ENCODE results near the gene SLC2A4RG. TPM values are rescaled to one million over a fixed set of nuclear protein-coding genes. Genes with fewer than 3 reads are reported as not detected.

SLC2A4RG gene
- total RNA-seq, 1 donor from 2014 or later, result 50.2 TPM

- TF ChIP-seq, protein P1, sequence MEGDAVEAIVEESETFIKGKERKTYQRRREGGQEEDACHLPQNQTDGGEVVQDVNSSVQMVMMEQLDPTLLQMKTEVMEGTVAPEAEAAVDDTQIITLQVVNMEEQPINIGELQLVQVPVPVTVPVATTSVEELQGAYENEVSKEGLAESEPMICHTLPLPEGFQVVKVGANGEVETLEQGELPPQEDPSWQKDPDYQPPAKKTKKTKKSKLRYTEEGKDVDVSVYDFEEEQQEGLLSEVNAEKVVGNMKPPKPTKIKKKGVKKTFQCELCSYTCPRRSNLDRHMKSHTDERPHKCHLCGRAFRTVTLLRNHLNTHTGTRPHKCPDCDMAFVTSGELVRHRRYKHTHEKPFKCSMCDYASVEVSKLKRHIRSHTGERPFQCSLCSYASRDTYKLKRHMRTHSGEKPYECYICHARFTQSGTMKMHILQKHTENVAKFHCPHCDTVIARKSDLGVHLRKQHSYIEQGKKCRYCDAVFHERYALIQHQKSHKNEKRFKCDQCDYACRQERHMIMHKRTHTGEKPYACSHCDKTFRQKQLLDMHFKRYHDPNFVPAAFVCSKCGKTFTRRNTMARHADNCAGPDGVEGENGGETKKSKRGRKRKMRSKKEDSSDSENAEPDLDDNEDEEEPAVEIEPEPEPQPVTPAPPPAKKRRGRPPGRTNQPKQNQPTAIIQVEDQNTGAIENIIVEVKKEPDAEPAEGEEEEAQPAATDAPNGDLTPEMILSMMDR (IDR thresholded peaks at IDR 0.05; ENCODE audit: insufficient read depth, low read length, poor library complexity, severe bottlenecking), result no peak
- no peak for DNase-seq (ENCODE audit: low read depth)
- H3K36me3 ChIP-seq (ENCODE audit: control insufficient read depth, insufficient read depth, low read length), result no peaks in the 10 kb centered on the region
- H3K27me3 ChIP-seq (ENCODE audit: control insufficient read depth, insufficient read depth, low read length), result no peaks in the 10 kb centered on the region
- no peak overlapping the region for H3K4me3 ChIP-seq (ENCODE audit: low read depth, low read length)
These were observed 26.3 kb downstream of the SLC2A4RG start for GRCh38 chr20:63765902-63766301.

GRCh38 chr20:63766695-63767426 is 27.3 kb downstream of the SLC2A4RG start:
- Histone ChIP-seq H3K36me3 (ENCODE audit: control insufficient read depth, insufficient read depth, low read length) (no peaks in the 10 kb centered on the region), H3K4me3 (ENCODE audit: low read depth, low read length) (no peak overlapping the region)
- DNase-seq (ENCODE audit: low read depth), result no peak

GRCh38 chr20:63767456-63767855 is 27.9 kb downstream of the SLC2A4RG start:
- H3K36me3 ChIP-seq (ENCODE audit: control insufficient read depth, insufficient read depth, low read length), result no peaks in the 10 kb centered on the region
- H3K4me3 ChIP-seq (ENCODE audit: low read depth, low read length), result no peak overlapping the region
- DNase-seq (ENCODE audit: low read depth), result no peak
- H3K27me3 ChIP-seq (ENCODE audit: control insufficient read depth, insufficient read depth, low read length), result no peaks in the 10 kb centered on the region
- TF ChIP-seq, protein P1 (IDR thresholded peaks at IDR 0.05; ENCODE audit: insufficient read depth, low read length, poor library complexity, severe bottlenecking), result no peak

More at GRCh38 chr20:63766695-63767426, 27.3 kb downstream of the SLC2A4RG start:
- H3K27me3 ChIP-seq (ENCODE audit: control insufficient read depth, insufficient read depth, low read length), result no peaks in the 10 kb centered on the region
- TF ChIP-seq, protein P1 (IDR thresholded peaks at IDR 0.05; ENCODE audit: insufficient read depth, low read length, poor library complexity, severe bottlenecking), result no peak

DNA sequence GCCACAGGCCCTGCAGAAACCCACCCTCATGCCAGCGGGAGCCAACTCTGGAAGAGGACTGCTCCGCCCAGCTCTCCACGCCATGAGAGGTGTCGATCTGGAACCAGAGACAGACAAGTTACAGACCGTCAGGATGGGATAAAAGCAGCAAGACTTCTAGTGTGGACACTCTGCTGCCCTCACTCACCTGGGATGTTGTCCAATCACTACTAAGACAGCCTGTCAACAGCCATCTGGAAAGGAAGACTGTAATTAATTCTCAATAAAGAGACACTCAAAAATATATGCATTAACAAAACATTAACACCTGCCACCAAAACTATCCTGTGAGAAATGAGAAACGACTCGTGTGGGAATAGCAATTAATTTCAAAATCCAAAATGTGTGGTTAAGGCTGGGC is 28.3 kb downstream of the SLC2A4RG start:
- no peak for DNase-seq (ENCODE audit: low read depth)
- TF ChIP-seq, protein P1 (IDR thresholded peaks at IDR 0.05; ENCODE audit: insufficient read depth, low read length, poor library complexity, severe bottlenecking), result no peak
- H3K4me3 ChIP-seq (ENCODE audit: low read depth, low read length), result no peak overlapping the region
- H3K27me3 ChIP-seq (ENCODE audit: control insufficient read depth, insufficient read depth, low read length), result no peaks in the 10 kb centered on the region
- no peaks in the 10 kb centered on the region for H3K36me3 ChIP-seq (ENCODE audit: control insufficient read depth, insufficient read depth, low read length)

DNA sequence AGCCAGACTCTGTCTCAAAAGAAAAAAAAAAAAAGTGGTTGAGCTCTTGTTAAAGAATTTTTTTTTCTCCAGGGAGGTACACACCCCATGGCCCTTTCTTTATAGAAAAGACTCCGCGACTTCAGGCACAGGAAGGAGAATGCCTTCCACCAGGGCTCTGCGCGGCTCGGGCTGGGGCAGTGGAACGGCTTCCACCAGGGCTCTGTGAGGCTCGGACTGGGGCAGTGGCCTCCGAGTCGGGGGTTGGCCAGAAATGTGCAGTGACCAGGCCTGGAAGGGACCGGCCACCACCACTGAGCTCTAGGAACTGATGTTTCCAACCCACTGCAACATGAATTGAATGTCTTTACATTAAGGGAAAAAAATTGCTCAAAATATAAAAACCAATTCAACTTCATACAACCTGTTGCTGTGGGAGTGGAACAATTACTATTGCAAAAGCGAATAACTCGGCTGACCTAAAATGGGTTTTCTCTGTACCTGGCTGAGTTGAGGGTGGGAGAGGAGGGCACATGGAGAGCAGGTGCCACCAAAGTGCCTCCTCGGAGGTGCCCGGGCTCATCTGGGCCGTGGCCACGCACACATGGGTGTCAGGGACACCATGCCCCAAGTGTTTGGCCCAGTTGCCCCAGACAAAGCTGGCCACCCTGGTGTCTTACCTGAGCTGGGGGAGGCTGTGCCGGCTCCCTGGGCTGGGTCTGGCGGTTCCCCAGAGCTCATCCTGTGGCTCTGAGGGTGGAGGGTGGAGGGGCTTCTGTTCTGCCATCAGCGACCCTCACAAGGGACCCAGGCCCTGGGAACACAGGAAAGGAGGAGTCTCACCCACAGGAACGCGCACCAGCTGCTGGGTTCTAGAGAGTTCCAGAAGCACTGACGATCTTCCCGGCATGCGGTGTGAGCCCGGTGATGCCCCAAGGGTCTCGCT is 29.3 kb downstream of the SLC2A4RG start:
- TF ChIP-seq, protein P1 (IDR thresholded peaks at IDR 0.05; ENCODE audit: insufficient read depth, low read length, poor library complexity, severe bottlenecking), result no peak
- Histone ChIP-seq H3K36me3 (ENCODE audit: control insufficient read depth, insufficient read depth, low read length) (no peaks in the 10 kb centered on the region), H3K27me3 (ENCODE audit: control insufficient read depth, insufficient read depth, low read length) (no peaks in the 10 kb centered on the region), H3K4me3 (ENCODE audit: low read depth, low read length) (no peak overlapping the region)
- DNase-seq (ENCODE audit: low read depth), result no peak

Data from kidney epithelial cell (primary cell).